K562 (cell line): ENCODE data around the gene ERCC4.

Experiments
- MAFK ChIP-seq: IDR thresholded peaks from 2 replicates; pipeline ENCODE4 v1.6.1; 2011; ENCODE audit warnings: low read length, improper control_type of control experiment
- POLR2A ChIP-seq: fragments of 450-650 bp; conservative IDR thresholded peaks from 2 replicates; pipeline ENCODE4 v1.6.1; 2016
- POLR2AphosphoS5 ChIP-seq: IDR thresholded peaks from 2 replicates; pipeline ENCODE4 v1.6.1; 2011; ENCODE audit warnings: mild to moderate bottlenecking, low read depth, low read length, moderate library complexity; ENCODE audit not compliant: control insufficient read depth, insufficient read depth
- RAD21 ChIP-seq, 2 experiments: fragments of 250-450 bp in 1 of 2; fragments of 450-650 bp in 1 of 2; sonication (Bioruptor Pico) in 1 of 2; formaldehyde crosslinking in 1 of 2; IDR thresholded peaks in 1 of 2; conservative IDR thresholded peaks in 1 of 2; 2 replicates each; pipeline versions ENCODE4 v1.4.0 to v1.8.0; 2020 to 2022; ENCODE audit warnings: mild to moderate bottlenecking in 2 of 2, moderate library complexity in 1 of 2
- SETDB1 ChIP-seq: IDR thresholded peaks from one replicate; pipeline ENCODE4 v1.6.1; 2012; ENCODE audit warnings: low read length, control low read depth, inconsistent platforms
- SRSF9 ChIP-seq: fragments of 200-400 bp; formaldehyde crosslinking; IDR thresholded peaks from 2 replicates; pipeline ENCODE4 v1.6.1; 2017; ENCODE audit warnings: low read depth, low read length, borderline replicate concordance
- YBX1 ChIP-seq: fragments of 450-650 bp; IDR thresholded peaks from 2 replicates; pipeline ENCODE4 v1.7.1; 2016; ENCODE audit warnings: mild to moderate bottlenecking

DNA sequence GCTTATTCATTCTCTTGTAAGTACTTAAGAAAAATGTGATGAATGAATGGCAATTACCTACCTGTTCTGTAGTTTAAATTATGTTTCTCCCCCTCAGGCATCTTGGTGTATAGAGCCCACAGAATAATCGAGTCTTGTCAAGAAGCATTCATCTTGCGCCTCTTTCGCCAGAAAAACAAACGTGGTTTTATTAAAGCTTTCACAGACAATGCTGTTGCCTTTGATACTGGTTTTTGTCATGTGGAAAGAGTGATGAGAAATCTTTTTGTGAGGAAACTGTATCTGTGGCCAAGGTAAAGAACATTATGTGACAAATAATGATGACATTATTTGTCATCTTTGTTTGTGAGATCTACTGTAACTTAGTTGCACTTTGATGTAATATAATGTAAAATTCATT is 6.5 kb downstream of the ERCC4 start:
- TF ChIP-seq MAFK (no peak), YBX1 (no peak), POLR2AphosphoS5 (no peak), POLR2A (no peak), RAD21 (CRISPR knock-in tag; conservative IDR thresholded peaks at IDR 0.05 in 1 of 2, IDR thresholded peaks at IDR 0.05 in 1 of 2) (no peak), SRSF9 (no peak), SETDB1 (no peak)
